Lower lobe of right lung (tissue), 2 donors: Measurements from ENCODE around the gene FARS2. TPM values are rescaled to one million over a fixed set of nuclear protein-coding genes. Genes with fewer than 3 reads are reported as not detected.

Experiments used
- ATAC-seq, 2 donors: fragments of 200-7000 bp; cut with Tn5 transposase; one replicate each; pipeline ENCODE4 v1.9.1; 2020 to 2022; ENCODE audit warnings: mild to moderate bottlenecking in 2 of 2, moderate library complexity in 2 of 2
- DNase-seq: peaks from one replicate; pipeline ENCODE4 v3.0.0-alpha.2; 2020
- H3K27ac ChIP-seq: fragments of 200-600 bp; one replicate; pipeline ENCODE4 v1.8.0; 2022
- H3K27me3 ChIP-seq: fragments of 200-600 bp; one replicate; pipeline ENCODE4 v1.8.0; 2022; ENCODE audit warnings: low read depth
- H3K36me3 ChIP-seq: fragments of 200-600 bp; one replicate; pipeline ENCODE4 v1.8.0; 2022; ENCODE audit warnings: mild to moderate bottlenecking
- H3K4me1 ChIP-seq: fragments of 200-600 bp; one replicate; pipeline ENCODE4 v1.8.0; 2022
- H3K4me3 ChIP-seq: fragments of 200-600 bp; one replicate; pipeline ENCODE4 v1.8.0; 2022; ENCODE audit warnings: mild to moderate bottlenecking
- H3K9me3 ChIP-seq: fragments of 200-600 bp; one replicate; pipeline ENCODE4 v1.8.0; 2022
- CTCF ChIP-seq: fragments of 200-600 bp; IDR thresholded peaks from one replicate; pipeline ENCODE4 v1.8.0; 2022; ENCODE audit warnings: antibody characterized with exemption, mild to moderate bottlenecking
- intact Hi-C: fragments of 100-400 bp; cut with DNase I; formaldehyde crosslinking; loops from one replicate; pipeline ENCODE4 v1.11.0; 2022
- total RNA-seq: library from RNA; stranded (reverse); fragmentation: NEBNext Ultra II Directional; extraction: Animal tissue kit (Norgen Biotek cat#: 25700); gene quantifications from one replicate; pipeline ENCODE4 v1.2.1, GENCODE V29; 2021
- donor health status: DM: no; HTN: yes; CAD: no; lungs with severe emphysema.

Gene FARS2
- total RNA-seq, 1 donor from 2014 or later: 17.0 TPM

DNA sequence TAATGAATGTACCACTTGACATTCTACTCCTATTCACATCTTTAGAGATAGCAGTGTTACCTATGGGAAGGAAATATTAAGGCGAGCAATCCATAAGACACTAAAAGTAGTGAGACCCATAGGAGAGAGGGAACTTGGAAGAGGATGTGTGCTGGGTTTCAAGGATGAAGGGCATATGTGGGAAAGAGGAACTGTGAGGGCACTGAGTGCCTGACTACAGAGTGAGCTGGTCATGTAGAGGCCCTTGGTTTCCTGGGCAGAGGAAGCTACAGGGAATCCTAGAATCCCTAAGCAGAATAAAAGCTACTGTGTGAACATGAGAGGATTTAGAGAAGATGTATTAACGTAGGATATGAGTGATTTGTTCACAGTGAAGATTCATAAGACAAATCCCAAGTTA lies 262.8 kb downstream of the FARS2 start:
- peaks cover 13% of the 10 kb centered on the region for H3K4me1 ChIP-seq
- intact Hi-C loops: no loop called here
- no peak for DNase-seq
- H3K9me3 ChIP-seq: no peaks in the 10 kb centered on the region
- H3K27me3 ChIP-seq: no peaks in the 10 kb centered on the region
- peak; percentile 20 to 47 for ATAC-seq
- H3K4me3 ChIP-seq: no peak overlapping the region
- TF ChIP-seq CTCF: no peak
- no peaks in the 10 kb centered on the region for H3K36me3 ChIP-seq
- H3K27ac ChIP-seq: no peak overlapping the region

- Histone ChIP-seq H3K27ac (no peak overlapping the region), H3K36me3 (no peaks in the 10 kb centered on the region), H3K27me3 (no peaks in the 10 kb centered on the region), H3K9me3 (no peaks in the 10 kb centered on the region), H3K4me3 (no peak overlapping the region), H3K4me1 (peaks cover 13% of the 10 kb centered on the region)
- intact Hi-C loops: no loop called here
- DNase-seq (no peak), ATAC-seq (peak; percentile 84 to 94)
- no peak for TF ChIP-seq CTCF
These were observed 263.9 kb downstream of the FARS2 start for GRCh38 chr6:5525209-5525608.

DNA sequence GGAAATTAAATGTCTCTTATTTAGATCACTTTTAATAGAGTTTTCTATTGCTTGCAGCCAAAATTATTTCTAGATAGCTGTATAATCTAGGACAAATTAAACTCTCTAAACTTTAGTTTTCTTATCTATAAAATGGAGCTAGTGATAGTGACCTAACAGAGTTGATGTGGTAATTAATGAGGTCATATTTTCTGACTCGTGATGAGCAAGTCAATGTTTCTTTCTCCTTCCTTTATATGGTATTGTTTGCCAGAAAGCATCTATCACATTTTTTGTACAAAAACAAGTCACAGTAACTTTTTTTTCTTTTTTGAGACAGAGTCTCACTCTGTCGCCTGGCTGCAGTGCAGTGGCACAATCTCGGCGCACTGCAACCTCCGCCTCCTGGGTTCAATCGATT lies 267.7 kb downstream of the FARS2 start:
- H3K4me3 ChIP-seq: no peak overlapping the region
- TF ChIP-seq CTCF: no peak
- H3K36me3 ChIP-seq: no peaks in the 10 kb centered on the region
- H3K4me1 ChIP-seq: peaks cover 13% of the 10 kb centered on the region
- DNase-seq (no peak), ATAC-seq (no peak)
- intact Hi-C loops: no loop called here
- H3K27ac ChIP-seq: no peak overlapping the region
- H3K9me3 ChIP-seq: no peaks in the 10 kb centered on the region
- H3K27me3 ChIP-seq: no peaks in the 10 kb centered on the region

- TF ChIP-seq CTCF: no peak
- DNase-seq (no peak), ATAC-seq (no peak)
- no peaks in the 10 kb centered on the region for H3K9me3 ChIP-seq
- peaks cover 10% of the 10 kb centered on the region for H3K4me1 ChIP-seq
- no peaks in the 10 kb centered on the region for H3K36me3 ChIP-seq
- H3K27ac ChIP-seq: no peak overlapping the region
- H3K4me3 ChIP-seq: no peak overlapping the region
- intact Hi-C loops: no loop called here
- no peaks in the 10 kb centered on the region for H3K27me3 ChIP-seq
These were observed 268.4 kb downstream of the FARS2 start for GRCh38 chr6:5529733-5530132.

GRCh38 chr6:5531161-5531560 lies 269.8 kb downstream of the FARS2 start:
- ATAC-seq (no peak), DNase-seq (no peak)
- Histone ChIP-seq H3K36me3 (no peaks in the 10 kb centered on the region), H3K27ac (no peak overlapping the region), H3K27me3 (no peaks in the 10 kb centered on the region), H3K4me1 (no peaks in the 10 kb centered on the region), H3K9me3 (no peaks in the 10 kb centered on the region), H3K4me3 (no peak overlapping the region)
- intact Hi-C loops: no loop called here
- no peak for TF ChIP-seq CTCF

- intact Hi-C loops: no loop called here
- Histone ChIP-seq H3K36me3 (no peaks in the 10 kb centered on the region), H3K9me3 (no peaks in the 10 kb centered on the region), H3K4me3 (no peak overlapping the region), H3K27ac (no peak overlapping the region), H3K27me3 (no peaks in the 10 kb centered on the region), H3K4me1 (no peaks in the 10 kb centered on the region)
- TF ChIP-seq CTCF: no peak
- ATAC-seq: no peak
- no peak for DNase-seq
These were observed 270.6 kb downstream of the FARS2 start for GRCh38 chr6:5531853-5532375.
